Muscle of leg (tissue), 11 donors: ENCODE measurements around the gene PARM1. TPM values are rescaled to one million over a fixed set of nuclear protein-coding genes. Genes with fewer than 3 reads are reported as not detected.

Source experiments
- DNase-seq: peaks from one replicate; pipeline ENCODE4 v3.0.0; 2013
- H3K27ac ChIP-seq: one replicate; pipeline ENCODE4 v1.5.1; 2013; ENCODE audit warnings: mild to moderate bottlenecking, low read length, control low read depth
- H3K27me3 ChIP-seq: one replicate; pipeline ENCODE4 v1.6.1; 2013; ENCODE audit warnings: low read length; ENCODE audit not compliant: control insufficient read depth, insufficient read depth
- H3K36me3 ChIP-seq: one replicate; pipeline ENCODE4 v1.6.1; 2013; ENCODE audit warnings: low read length; ENCODE audit not compliant: control insufficient read depth, insufficient read depth
- H3K4me1 ChIP-seq: one replicate; pipeline ENCODE4 v1.6.1; 2013; ENCODE audit warnings: low read length; ENCODE audit not compliant: control insufficient read depth, insufficient read depth
- H3K4me3 ChIP-seq: one replicate; pipeline ENCODE4 v1.5.1; 2013; ENCODE audit warnings: low read length, control low read depth
- H3K9me3 ChIP-seq: replicated peaks from 2 replicates; pipeline ENCODE4 v1.6.1; 2013; ENCODE audit warnings: low read depth, low read length; ENCODE audit not compliant: control insufficient read depth
- WGBS: methylation state at CpG from one replicate; pipeline ENCODE4 v1.1.5; 2013; ENCODE audit warnings: missing lambda C conversion rate; ENCODE audit not compliant: insufficient coverage; 5-methylcytosine and 5-hydroxymethylcytosine counted together
- polyA plus RNA-seq, 8 donors: library from polyadenylated mRNA; unstranded; fragments of 120-200 nt; gene quantifications; one replicate each; pipeline versions ENCODE4 v1.2.1 to v1.2.3, GENCODE V29; 2013; ENCODE audit warnings: inconsistent platforms in 1 of 8, low replicate concordance in 1 of 8; ENCODE audit not compliant: insufficient read length in 8 of 8, insufficient read depth in 1 of 8
- total RNA-seq: library from RNA; stranded (reverse); fragments of 120-200 nt; gene quantifications from one replicate; pipeline ENCODE4 v1.2.4, GENCODE V29; 2013

The PARM1 gene
- total and polyA plus RNA-seq, 9 donors = 58.0 to 100 (median 76.4) TPM

- Histone ChIP-seq H3K27me3 (no peaks in the 10 kb centered on the region), H3K27ac (no peak overlapping the region), H3K4me3 (no peak overlapping the region), H3K36me3 (no peaks in the 10 kb centered on the region), H3K4me1 (no peaks in the 10 kb centered on the region), H3K9me3 (no peaks in the 10 kb centered on the region)
- 80% methylated on average over 1 of the region's 4 CpGs for WGBS
- DNase-seq = no peak
Observed at GRCh38 chr4:75089206-75089605, 156.3 kb downstream of the PARM1 start.

- no peaks in the 10 kb centered on the region for H3K27me3 ChIP-seq
- no peaks in the 10 kb centered on the region for H3K36me3 ChIP-seq
- no peak overlapping the region for H3K27ac ChIP-seq
- no peak overlapping the region for H3K4me3 ChIP-seq
- peaks cover 2% of the 10 kb centered on the region for H3K9me3 ChIP-seq
- no peak for DNase-seq
- no peaks in the 10 kb centered on the region for H3K4me1 ChIP-seq
- 83% methylated on average over 2 of the region's 3 CpGs for WGBS
Observed at GRCh38 chr4:75099321-75099720, 166.4 kb downstream of the PARM1 start.

Other genes starting within 250 kb of the PARM1 start
- gene BTC, start 138.6 kb upstream of the PARM1 start, total RNA-seq = 7.1 TPM
- gene BTC, start 138.6 kb upstream of the PARM1 start, polyA plus RNA-seq = 1 to 10 TPM; 2.5 to 5.0 (median 3.4) TPM